IMR-90 (cell line): Measurements from ENCODE around the gene AKAP1. TPM values are rescaled to one million over a fixed set of nuclear protein-coding genes. Genes with fewer than 3 reads are reported as not detected.

Experiments used
- ATAC-seq: fragments of 200-7000 bp; cut with Tn5 transposase; 2 replicates; pipeline ENCODE4 v1.9.1; 2020; ENCODE audit warnings: low read depth, mild to moderate bottlenecking, moderate library complexity
- BruUV-seq: library from RNA; stranded (reverse); fragments of 400-500 nt; replicated peaks from 2 replicates; lab custom pipeline; 2021; lab: Mats Ljungman, UMichigan
- CTCF ChIA-PET: fragments of 300-600 bp; formaldehyde crosslinking; extraction: SDS; loops from one replicate; lab custom pipeline; 2021; ENCODE audit warnings: antibody characterized with exemption; lab: Yijun Ruan, JAX
- POLR2A ChIA-PET: fragments of 300-600 bp; sonication (Branson Sonifier 250); formaldehyde crosslinking; loops from one replicate; lab custom pipeline; 2022; ENCODE audit warnings: antibody characterized with exemption; ENCODE audit not compliant: unreplicated experiment; lab: Charles Lee
- DNase-seq: peaks from one replicate; pipeline ENCODE4 v3.0.0; 2013
- H2AFZ ChIP-seq: replicated peaks from 2 replicates; pipeline ENCODE3; 2013; ENCODE audit warnings: low read length, mild to moderate bottlenecking; ENCODE audit not compliant: poor library complexity
- H2AK5ac ChIP-seq: 2 replicates; pipeline ENCODE4 v1.6.1; 2013; ENCODE audit warnings: low read depth, low read length, inconsistent platforms
- H2AK9ac ChIP-seq: replicated peaks from 2 replicates; pipeline ENCODE3; 2013; ENCODE audit warnings: mild to moderate bottlenecking, low read depth, low read length, moderate library complexity; ENCODE audit not compliant: poor library complexity
- H2BK120ac ChIP-seq: 2 replicates; pipeline ENCODE4 v1.6.1; 2013; ENCODE audit warnings: low read depth, low read length, inconsistent platforms
- H2BK15ac ChIP-seq: 3 replicates; pipeline ENCODE4 v1.6.1; 2013; ENCODE audit warnings: low read depth, low read length, inconsistent platforms
- H2BK20ac ChIP-seq: 2 replicates; pipeline ENCODE4 v1.6.1; 2013; ENCODE audit warnings: low read depth, mild to moderate bottlenecking, inconsistent platforms, low read length, moderate library complexity
- H2BK5ac ChIP-seq: 2 replicates; pipeline ENCODE4 v1.6.1; 2013; ENCODE audit warnings: mild to moderate bottlenecking, low read depth, low read length, inconsistent platforms; ENCODE audit not compliant: poor library complexity, severe bottlenecking
- H3K14ac ChIP-seq: replicated peaks from 2 replicates; pipeline ENCODE4 v1.6.1; 2013; ENCODE audit warnings: low read depth, low read length, inconsistent platforms
- H3K18ac ChIP-seq: 2 replicates; pipeline ENCODE4 v1.6.1; 2013; ENCODE audit warnings: low read depth, low read length, control low read depth
- H3K23ac ChIP-seq: 2 replicates; pipeline ENCODE4 v1.6.1; 2013; ENCODE audit warnings: low read depth, low read length, inconsistent platforms
- H3K27ac ChIP-seq: 2 replicates; pipeline ENCODE4 v1.5.1; 2013; ENCODE audit warnings: mild to moderate bottlenecking, control low read depth, low read length; ENCODE audit not compliant: insufficient read depth
- H3K27me3 ChIP-seq: 2 replicates; pipeline ENCODE4 v1.6.1; 2013; ENCODE audit warnings: low read length; ENCODE audit not compliant: control insufficient read depth, insufficient read depth
- H3K36me3 ChIP-seq: 2 replicates; pipeline ENCODE4 v1.6.1; 2013; ENCODE audit warnings: low read length, mixed read lengths; ENCODE audit not compliant: control insufficient read depth, insufficient read depth
- H3K4ac ChIP-seq: 2 replicates; pipeline ENCODE4 v1.6.1; 2013; ENCODE audit warnings: low read depth, low read length, inconsistent platforms
- H3K4me1 ChIP-seq: 2 replicates; pipeline ENCODE4 v1.6.1; 2013; ENCODE audit warnings: low read length, mixed read lengths; ENCODE audit not compliant: control insufficient read depth, insufficient read depth
- H3K4me2 ChIP-seq: 2 replicates; pipeline ENCODE4 v1.6.1; 2013; ENCODE audit warnings: low read depth, mild to moderate bottlenecking, control low read depth, low read length, moderate library complexity
- H3K4me3 ChIP-seq: 2 replicates; pipeline ENCODE4 v1.5.1; 2013; ENCODE audit warnings: low read depth, mild to moderate bottlenecking, control low read depth, low read length, moderate library complexity; ENCODE audit not compliant: insufficient read depth
- H3K56ac ChIP-seq: 2 replicates; pipeline ENCODE4 v1.6.1; 2013; ENCODE audit warnings: low read length, inconsistent platforms; ENCODE audit not compliant: insufficient read depth; ENCODE audit errors: extremely low read depth
- H3K79me1 ChIP-seq, 2 experiments: 2 replicates each; pipeline ENCODE4 v1.6.1; 2013; ENCODE audit warnings: low read length in 2 of 2, inconsistent platforms in 1 of 2, low read depth in 1 of 2
- H3K9ac ChIP-seq: 2 replicates; pipeline ENCODE4 v1.6.1; 2013; ENCODE audit warnings: low read depth, low read length, control low read depth
- H3K9me1 ChIP-seq: 2 replicates; pipeline ENCODE4 v1.6.1; 2013; ENCODE audit warnings: low read length, inconsistent platforms; ENCODE audit not compliant: insufficient read depth
- H3K9me3 ChIP-seq: 2 replicates; pipeline ENCODE4 v1.6.1; 2013; ENCODE audit warnings: low read length; ENCODE audit not compliant: control insufficient read depth, insufficient read depth
- H4K20me1 ChIP-seq: 2 replicates; pipeline ENCODE4 v1.6.1; 2013; ENCODE audit warnings: low read length, inconsistent platforms; ENCODE audit not compliant: insufficient read depth
- H4K5ac ChIP-seq: 2 replicates; pipeline ENCODE4 v1.6.1; 2013; ENCODE audit warnings: mild to moderate bottlenecking, low read depth, low read length, control low read depth
- H4K8ac ChIP-seq, 2 experiments: 2 replicates each; pipeline ENCODE4 v1.6.1; 2013; ENCODE audit warnings: low read depth in 2 of 2, low read length in 2 of 2, control low read depth in 1 of 2, inconsistent platforms in 1 of 2
- H4K91ac ChIP-seq: 2 replicates; pipeline ENCODE4 v1.6.1; 2013; ENCODE audit warnings: low read depth, low read length, inconsistent platforms; ENCODE audit not compliant: insufficient read depth
- BHLHE40 ChIP-seq: fragments of 150-350 bp; IDR thresholded peaks from 2 replicates; pipeline ENCODE4 v1.6.1; 2016; ENCODE audit warnings: mild to moderate bottlenecking, low read depth, low read length
- CEBPB ChIP-seq: IDR thresholded peaks from 2 replicates; pipeline ENCODE4 v1.6.1; 2012; ENCODE audit warnings: low read depth, low read length, improper control_type of control experiment
- CHD1 ChIP-seq: IDR thresholded peaks from 2 replicates; pipeline ENCODE4 v1.6.1; 2012; ENCODE audit warnings: low read depth, low read length, improper control_type of control experiment
- CTCF ChIP-seq: conservative IDR thresholded peaks from 2 replicates; pipeline ENCODE4 v1.5.1; 2012; ENCODE audit warnings: mild to moderate bottlenecking, low read depth, low read length, improper control_type of control experiment
- MXI1 ChIP-seq: IDR thresholded peaks from 2 replicates; pipeline ENCODE4 v1.6.1; 2012; ENCODE audit warnings: low read depth, mild to moderate bottlenecking, low read length, moderate library complexity, borderline replicate concordance
- NFE2L2 ChIP-seq: fragments of 150-350 bp; IDR thresholded peaks from 2 replicates; pipeline ENCODE4 v1.6.1; 2016; ENCODE audit warnings: low read depth, mild to moderate bottlenecking, low read length
- POLR2A ChIP-seq: IDR thresholded peaks from 2 replicates; pipeline ENCODE4 v1.6.1; 2012; ENCODE audit warnings: mild to moderate bottlenecking, low read depth, low read length
- SMC3 ChIP-seq: fragments of 150-350 bp; IDR thresholded peaks from 2 replicates; pipeline ENCODE4 v1.6.1; 2016; ENCODE audit warnings: low read depth, mild to moderate bottlenecking, antibody characterized with exemption, low read length, moderate library complexity
- USF2 ChIP-seq: fragments of 150-350 bp; IDR thresholded peaks from 2 replicates; pipeline ENCODE4 v1.6.1; 2017; ENCODE audit warnings: mild to moderate bottlenecking, antibody characterized with exemption, low read length, low read depth
- WGBS, 2 experiments: methylation state at CpG; one replicate each; pipeline versions ENCODE4 v1.1.5 to v1.1.7; 2013; ENCODE audit warnings: missing lambda C conversion rate in 2 of 2; ENCODE audit not compliant: insufficient read length in 1 of 2; ENCODE audit errors: extremely low coverage in 2 of 2; 5-methylcytosine and 5-hydroxymethylcytosine counted together
- dilution Hi-C: fragments of 300-500 bp; cut with HindIII; formaldehyde crosslinking; loops from one replicate; pipeline ENCODE4 v1.14.3; 2018; ENCODE audit warnings: low sequenced_read_pairs; ENCODE audit not compliant: unreplicated experiment
- in situ Hi-C: fragments of 300-500 bp; cut with MboI; formaldehyde crosslinking; loops from 3 replicates; pipeline ENCODE4 v1.14.3; 2019; ENCODE audit warnings: low sequenced_read_pairs, inconsistent platforms, mixed read lengths
- intact Hi-C: fragments of 100-400 bp; cut with micrococcal nuclease; formaldehyde crosslinking; loops from 2 replicates; pipeline ENCODE4 v1.10.0; 2022
- polyA plus RNA-seq, 3 experiments: library from polyadenylated mRNA; depleted of rRNA; stranded (reverse); fragments of >200 nt; gene quantifications; 2 replicates each; pipeline ENCODE4 v1.2.3, GENCODE V29; 2012; ENCODE audit warnings: low replicate concordance in 1 of 3
- total RNA-seq: library from RNA; depleted of rRNA; stranded (reverse); fragments of >200 nt; gene quantifications from 2 replicates; pipeline ENCODE4 v1.2.3, GENCODE V29; 2012

AKAP1 gene
- total and polyA plus RNA-seq, 2 of the 4 experiments (the other 2 are of a cell fraction): 10.2 to 17.4 TPM

- CTCF ChIA-PET: no interaction called here
- no peak overlapping the region for H4K8ac ChIP-seq
- no peak overlapping the region for H3K56ac ChIP-seq
- WGBS, 2 experiments: 58% methylated on average over 2 of the region's 8 CpGs; no CpG with 5 or more reads in 1 of the 2 experiments
- no peak overlapping the region for H3K14ac ChIP-seq
- no peak overlapping the region for H3K4ac ChIP-seq
- H2BK15ac ChIP-seq: no peak overlapping the region
- no peak overlapping the region for H3K27ac ChIP-seq
- no peak overlapping the region for H2BK120ac ChIP-seq
- H2BK20ac ChIP-seq: no peak overlapping the region
- H4K20me1 ChIP-seq: no peaks in the 10 kb centered on the region
- POLR2A ChIA-PET: no interaction called here
- peaks cover 13% of the 10 kb centered on the region for H3K27me3 ChIP-seq
- no peak overlapping the region for H3K9ac ChIP-seq
- BruUV-seq: no TSS peak
- no peaks in the 10 kb centered on the region for H3K79me1 ChIP-seq
- ATAC-seq: no peak
- H3K9me3 ChIP-seq: no peaks in the 10 kb centered on the region
- dilution Hi-C loops (no loop called here), intact Hi-C loops (no loop called here), in situ Hi-C loops (no loop called here)
- no peak for DNase-seq
- H3K18ac ChIP-seq: no peak overlapping the region
- no peaks in the 10 kb centered on the region for H3K36me3 ChIP-seq
- no peak overlapping the region for H2AFZ ChIP-seq
- TF ChIP-seq CHD1 (no peak), CTCF (no peak), NFE2L2 (no peak), SMC3 (no peak), USF2 (no peak), CEBPB (no peak), MXI1 (no peak), POLR2A (no peak), BHLHE40 (no peak)
- no peak overlapping the region for H4K5ac ChIP-seq
- H3K4me1 ChIP-seq: no peaks in the 10 kb centered on the region
- H2AK5ac ChIP-seq: no peak overlapping the region
- H3K23ac ChIP-seq: no peak overlapping the region
- no peak overlapping the region for H2AK9ac ChIP-seq
- H4K91ac ChIP-seq: no peak overlapping the region
- no peak overlapping the region for H3K4me3 ChIP-seq
- H3K9me1 ChIP-seq: no peaks in the 10 kb centered on the region
- no peak overlapping the region for H2BK5ac ChIP-seq
- no peak overlapping the region for H3K4me2 ChIP-seq
These were observed 55.3 kb downstream of the AKAP1 start for GRCh38 chr17:57140316-57140715.
